HG03565 (cell line): ENCODE measurements around the gene RAB3A.
"Not testable (repeated sequence)": the region's sequence is repeated elsewhere in the genome, so short reads cannot be mapped to it uniquely, and the experiment has no call there.

Experiments
- ATAC-seq: cut with Tn5 transposase; IDR thresholded peaks from one replicate; pipeline ENCODE4 v1.9.1; 2021; ENCODE audit warnings: mild to moderate bottlenecking, moderate library complexity; ENCODE audit not compliant: unreplicated experiment

RAB3A gene

GRCh38 chr19:18171605-18172327 lies 32.1 kb downstream of the RAB3A start:
- ATAC-seq: no peak

DNA sequence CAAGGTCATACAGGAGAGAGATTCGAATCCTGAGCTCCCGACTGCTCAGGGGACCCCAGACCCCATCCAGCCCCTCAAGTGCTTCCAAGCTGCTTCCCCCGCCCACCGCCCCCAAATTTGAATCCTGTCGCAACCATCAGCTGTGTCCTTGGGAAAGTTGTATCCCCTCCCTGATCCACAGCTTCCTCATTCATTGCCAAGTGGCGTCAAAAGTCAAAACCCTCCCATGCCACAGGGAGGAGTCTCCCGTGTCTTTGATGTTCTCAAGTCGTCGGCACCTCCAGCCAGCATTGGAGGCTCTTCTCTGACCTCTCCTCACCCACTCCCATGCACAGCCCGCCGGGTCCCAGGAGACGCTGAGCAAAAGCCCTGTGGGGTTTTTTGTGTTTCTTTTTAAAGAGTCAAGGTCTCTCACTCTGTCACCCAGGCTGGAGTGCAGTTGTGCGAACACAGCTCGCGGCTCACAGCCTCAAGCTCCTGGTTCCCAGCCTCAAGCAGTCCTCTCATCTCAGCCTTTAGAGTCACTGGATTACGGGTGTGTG lies 33.1 kb downstream of the RAB3A start:
- no peak for ATAC-seq

- no peak for ATAC-seq
Measured at GRCh38 chr19:18168673-18169381, 35.0 kb downstream of the RAB3A start.

DNA sequence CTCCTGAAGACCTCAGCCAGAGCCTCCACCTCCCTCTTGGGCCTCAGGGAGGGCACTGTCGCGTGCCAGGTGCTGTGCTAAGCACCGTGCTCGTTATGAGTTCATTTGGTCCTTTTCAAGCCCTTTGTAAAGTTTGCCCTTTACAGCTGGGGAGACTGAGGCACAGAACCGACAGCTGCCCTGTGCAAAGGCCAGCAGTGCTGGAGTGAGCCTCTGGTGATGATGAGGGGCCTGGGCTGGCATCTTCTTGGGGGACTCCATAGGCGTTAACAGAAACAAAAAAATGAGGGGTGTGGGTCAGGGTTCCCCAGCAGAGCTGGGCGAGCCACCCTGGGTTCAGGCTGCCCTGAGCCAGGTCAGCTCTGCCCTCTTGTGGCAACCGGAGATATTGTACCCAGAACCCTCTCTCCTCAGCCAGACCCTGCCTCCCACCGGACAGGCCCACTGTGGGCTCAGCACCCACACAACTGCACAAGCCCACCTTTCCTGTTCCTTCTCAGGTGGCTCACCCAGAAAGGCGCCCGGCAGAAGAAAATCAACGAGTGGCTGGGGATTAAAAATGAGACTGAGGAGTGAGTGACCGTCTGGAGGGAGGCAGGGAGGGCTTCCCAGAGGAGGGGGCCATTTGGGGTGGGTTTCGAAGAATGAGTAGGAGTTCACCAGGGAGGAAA lies 35.7 kb downstream of the RAB3A start:
- ATAC-seq: no peak

DNA sequence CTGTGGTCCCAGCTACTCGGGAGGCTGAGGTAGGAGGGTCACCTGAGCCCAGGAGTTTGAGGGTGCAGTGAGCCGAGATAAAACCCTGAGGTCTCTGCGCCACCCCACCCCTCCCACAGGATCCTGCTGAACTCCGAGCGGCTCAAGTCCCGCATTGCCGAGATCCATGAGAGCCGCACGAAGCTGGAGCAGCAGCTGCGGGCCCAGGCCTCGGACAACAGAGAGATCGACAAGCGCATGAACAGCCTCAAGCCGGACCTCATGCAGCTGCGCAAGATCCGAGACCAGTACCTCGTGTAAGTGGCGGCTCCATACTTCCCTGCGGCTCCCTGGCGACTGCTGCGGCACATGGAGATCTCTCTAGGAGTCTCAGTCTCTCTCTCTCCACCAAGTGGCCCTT lies 36.8 kb downstream of the RAB3A start:
- ATAC-seq: no peak

GRCh38 chr19:18165794-18166544 lies 37.9 kb downstream of the RAB3A start:
- no peak for ATAC-seq

DNA sequence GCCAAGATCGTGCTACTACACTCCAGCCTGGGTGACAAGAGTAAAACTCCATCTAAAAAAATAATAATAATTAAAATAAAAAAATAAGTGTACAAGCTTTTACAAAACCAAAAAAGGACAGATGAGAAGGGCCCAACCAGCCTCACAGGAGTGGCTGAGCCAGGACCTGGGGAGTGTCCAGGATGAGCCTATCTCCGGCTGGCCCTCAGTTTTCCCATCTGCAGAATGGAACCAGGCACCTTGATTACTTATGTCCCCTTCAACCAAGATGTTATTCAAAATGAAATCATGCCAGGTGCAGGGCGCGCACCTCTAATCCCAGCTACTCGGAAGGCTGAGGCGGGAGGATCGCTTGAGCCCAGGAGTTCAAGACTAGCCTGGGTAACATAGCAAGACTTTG lies 39.8 kb downstream of the RAB3A start:
- no peak for ATAC-seq

GRCh38 chr19:18161636-18162002 lies 42.2 kb downstream of the RAB3A start:
- ATAC-seq: no peak

DNA sequence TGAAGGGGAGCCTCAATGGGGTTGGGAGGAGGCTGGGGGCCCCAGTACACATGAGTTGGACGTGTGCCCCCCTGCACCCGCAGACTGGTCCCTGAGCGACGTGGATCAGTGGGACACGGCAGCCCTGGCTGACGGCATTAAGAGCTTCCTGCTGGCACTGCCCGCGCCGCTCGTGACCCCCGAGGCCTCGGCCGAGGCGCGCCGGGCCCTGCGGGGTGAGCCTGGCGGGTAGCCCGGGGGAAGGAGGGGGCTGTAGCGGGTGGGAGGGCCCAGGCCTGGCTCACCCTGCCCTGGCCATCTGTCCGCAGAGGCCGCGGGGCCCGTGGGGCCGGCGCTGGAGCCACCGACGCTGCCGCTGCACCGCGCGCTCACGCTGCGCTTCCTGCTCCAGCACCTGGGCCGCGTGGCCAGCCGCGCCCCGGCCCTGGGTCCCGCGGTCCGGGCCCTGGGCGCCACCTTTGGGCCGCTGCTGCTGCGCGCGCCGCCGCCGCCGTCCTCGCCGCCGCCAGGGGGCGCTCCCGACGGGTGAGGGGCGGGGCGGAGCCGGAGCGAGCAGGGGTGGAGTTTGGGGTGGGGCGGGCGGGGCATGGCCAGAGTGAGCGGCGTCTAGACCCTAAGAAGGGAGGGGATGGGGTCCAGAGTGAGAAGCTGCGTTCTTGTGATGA lies 42.7 kb downstream of the RAB3A start:
- ATAC-seq: no peak

DNA sequence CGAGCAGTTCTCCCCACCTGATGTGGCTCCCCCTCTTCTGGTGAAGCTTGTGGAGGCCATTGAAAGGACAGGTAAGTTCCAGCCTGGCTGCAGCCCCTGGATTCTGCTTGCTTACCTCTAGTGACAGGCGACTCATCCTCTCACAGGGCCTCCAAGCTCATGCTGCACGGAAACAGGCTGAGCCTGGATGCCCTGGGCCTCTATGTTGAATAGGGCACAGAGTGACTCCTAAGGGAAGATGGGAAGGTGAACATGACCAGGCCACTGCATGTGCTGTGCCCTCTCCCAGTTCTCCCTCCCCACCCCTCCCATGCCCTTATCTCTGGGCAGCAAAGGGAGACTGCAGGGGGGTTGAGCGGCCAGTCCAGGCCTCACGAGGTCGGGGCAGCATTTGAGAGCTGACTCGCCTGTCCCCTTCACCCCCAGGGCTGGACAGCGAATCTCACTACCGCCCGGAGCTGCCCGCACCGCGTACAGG lies 43.3 kb downstream of the RAB3A start:
- ATAC-seq: no peak

- ATAC-seq: no peak
Measured at GRCh38 chr19:18159810-18160209, 44.0 kb downstream of the RAB3A start.

DNA sequence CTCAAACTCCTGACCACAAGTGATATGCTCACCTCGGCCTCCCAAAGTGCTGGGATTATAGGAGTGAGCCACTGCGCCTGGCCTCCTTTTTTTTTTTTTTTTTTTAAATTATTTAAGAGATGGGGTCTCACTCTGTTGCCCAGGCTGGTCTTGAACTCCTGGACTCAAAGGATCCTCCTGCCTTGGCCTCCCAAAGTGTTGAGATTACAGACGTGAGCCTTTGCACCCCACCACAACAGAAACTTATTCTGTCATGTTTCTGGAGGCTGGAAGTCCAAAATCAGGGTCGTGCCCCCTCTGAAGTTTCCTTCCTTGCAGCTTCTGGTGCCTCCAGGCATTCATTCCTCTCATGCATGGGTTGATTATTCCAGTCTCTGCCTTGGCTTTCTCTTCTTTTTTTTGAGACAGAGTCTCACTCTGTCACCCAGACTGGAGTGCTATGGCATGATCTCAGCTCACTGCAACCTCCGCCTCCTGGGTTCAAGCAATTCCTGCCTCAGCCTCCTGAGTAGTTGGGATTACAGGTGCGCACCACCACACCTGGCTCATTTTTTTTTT lies 44.7 kb downstream of the RAB3A start:
- not testable (repeated sequence) for ATAC-seq

GRCh38 chr19:18158467-18158866 lies 45.4 kb downstream of the RAB3A start:
- ATAC-seq: no peak

- no peak for ATAC-seq
Measured at GRCh38 chr19:18157465-18158063, 46.3 kb downstream of the RAB3A start.

GRCh38 chr19:18156841-18157464 lies 46.9 kb downstream of the RAB3A start:
- ATAC-seq: no peak

DNA sequence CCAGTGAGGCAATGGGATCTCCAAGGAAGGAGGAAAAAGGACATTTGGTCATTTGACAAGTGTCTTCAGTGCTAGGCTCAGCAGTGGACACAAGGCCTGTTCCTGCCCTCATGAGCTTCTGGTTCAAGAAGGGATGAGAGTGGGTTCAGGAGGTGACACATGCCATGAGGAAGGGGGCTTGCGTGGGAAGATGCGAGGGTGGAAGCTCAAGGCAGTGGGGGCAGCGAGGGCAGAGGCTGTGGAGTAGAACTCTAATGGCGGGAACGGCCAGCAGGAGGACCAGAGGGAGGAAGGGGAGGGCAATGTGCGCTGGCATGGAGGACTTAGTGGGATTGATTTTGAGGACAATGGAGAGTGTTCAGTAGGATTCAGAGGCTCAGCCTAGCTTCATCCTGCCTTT lies 47.6 kb downstream of the RAB3A start:
- no peak for ATAC-seq

GRCh38 chr19:18155095-18156087 lies 48.5 kb downstream of the RAB3A start:
- no peak for ATAC-seq

DNA sequence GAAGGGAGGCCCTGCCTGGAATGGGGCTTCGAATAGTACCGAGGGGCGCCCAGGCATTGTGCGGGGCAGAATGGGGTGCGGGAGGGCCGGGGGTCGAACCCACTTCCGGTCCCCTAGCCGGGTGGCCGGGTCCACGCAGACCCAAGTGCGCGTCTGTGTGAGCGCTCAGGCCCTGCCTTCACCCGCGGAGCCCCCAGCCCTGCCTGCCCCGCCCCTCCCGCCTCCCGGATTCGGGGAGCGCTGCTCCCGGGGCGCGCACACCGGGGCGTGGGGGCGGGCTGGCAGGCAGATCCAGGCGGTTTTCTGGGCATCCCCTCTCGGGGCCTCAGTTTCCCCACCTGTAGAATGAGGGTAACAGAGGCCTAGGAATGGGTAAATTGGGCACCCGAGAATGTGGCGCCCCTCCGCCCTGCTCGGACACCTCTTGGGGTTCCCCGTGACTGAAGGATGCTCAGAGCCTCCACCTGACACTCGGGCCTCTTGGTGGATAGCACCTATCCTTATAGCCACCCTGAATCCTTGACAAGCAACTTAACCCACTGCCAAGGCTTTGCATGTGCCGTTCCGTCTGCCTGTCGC lies 50.2 kb downstream of the RAB3A start:
- ATAC-seq: no peak
